Activated effector memory CD4-positive, alpha-beta T cell treated with anti-CD3 and anti-CD28 coated beads, Interleukin-2, amount 50 U/mL, for 16 hours (primary cell): ENCODE data around the gene LPO.
A peak's percentile ranks its signal among the peaks of the same experiment; 100 is the strongest.

Experiments
- DNase-seq: peaks from one replicate; pipeline ENCODE4 v3.0.0-alpha.2; 2020

LPO gene

DNA sequence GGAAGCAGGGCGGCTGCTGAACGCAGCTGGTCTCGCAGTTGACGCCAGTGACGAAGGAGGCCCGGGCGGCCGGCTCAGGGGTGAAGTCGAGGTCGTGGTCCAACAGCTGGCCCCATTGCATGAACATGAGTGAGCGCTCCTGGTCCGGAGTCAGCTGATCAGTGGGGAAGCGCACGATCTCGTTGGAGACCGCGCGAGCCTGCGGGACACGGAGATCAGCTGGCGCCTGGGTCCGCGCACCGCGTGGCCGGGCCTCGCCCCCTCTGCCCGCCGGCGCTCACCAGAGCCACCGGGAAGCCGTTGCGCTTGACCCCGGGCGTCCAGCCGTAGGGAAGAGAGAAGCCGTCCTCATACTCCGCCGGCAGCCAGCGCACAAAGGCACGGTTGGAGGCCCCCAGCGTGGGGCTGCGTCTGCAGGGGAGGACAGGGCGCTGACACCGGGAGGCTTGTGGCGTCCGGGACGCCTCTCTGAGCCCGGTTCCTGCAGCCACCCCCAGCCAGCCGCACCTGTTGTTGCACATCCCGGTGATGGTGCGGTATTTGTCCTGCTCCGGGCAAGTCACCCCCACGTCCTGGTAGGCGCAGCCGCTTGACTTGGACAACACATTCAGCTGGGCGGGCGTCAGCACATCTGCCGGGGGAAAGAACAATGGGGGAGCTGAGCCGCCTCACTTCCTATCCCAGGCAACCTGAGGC lies 40.8 kb downstream of the LPO start:
- DNase-seq = no peak

DNA sequence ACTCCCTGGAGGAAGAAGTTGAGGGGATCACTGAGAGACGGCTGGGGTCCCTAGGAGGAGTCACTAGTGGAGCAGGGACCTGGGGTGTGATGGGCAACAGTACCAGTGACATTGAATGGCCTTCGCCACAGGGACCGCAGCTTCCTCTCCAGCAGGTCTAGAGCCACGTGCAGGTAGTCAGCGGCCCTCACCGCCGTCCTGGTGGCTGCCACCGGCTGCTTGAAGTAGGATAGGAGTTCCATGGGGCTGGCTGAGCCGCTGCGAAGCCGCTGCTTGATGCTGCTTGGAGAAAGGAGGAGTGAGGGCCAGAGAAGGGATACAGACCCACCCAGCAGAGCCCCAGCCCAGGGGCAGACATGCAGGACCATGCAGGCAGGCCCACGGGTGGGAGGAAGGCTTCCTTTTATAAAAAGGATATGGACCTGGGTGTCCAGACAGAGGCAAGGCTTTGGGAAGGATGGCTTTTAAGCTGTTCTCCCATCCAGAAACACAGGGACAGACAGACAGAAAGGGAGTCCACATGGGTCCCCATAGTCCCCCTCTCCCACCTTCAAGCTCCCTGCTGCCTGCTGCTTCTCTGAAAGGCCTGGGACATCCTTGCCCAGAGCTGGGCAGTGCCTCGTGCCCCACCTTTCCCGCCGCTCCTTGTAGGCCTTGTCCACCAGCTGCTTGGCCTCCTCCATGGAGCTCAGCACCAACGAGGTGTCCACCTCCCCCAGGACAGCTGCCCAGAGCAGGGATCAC lies 41.5 kb downstream of the LPO start:
- DNase-seq = no peak

DNA sequence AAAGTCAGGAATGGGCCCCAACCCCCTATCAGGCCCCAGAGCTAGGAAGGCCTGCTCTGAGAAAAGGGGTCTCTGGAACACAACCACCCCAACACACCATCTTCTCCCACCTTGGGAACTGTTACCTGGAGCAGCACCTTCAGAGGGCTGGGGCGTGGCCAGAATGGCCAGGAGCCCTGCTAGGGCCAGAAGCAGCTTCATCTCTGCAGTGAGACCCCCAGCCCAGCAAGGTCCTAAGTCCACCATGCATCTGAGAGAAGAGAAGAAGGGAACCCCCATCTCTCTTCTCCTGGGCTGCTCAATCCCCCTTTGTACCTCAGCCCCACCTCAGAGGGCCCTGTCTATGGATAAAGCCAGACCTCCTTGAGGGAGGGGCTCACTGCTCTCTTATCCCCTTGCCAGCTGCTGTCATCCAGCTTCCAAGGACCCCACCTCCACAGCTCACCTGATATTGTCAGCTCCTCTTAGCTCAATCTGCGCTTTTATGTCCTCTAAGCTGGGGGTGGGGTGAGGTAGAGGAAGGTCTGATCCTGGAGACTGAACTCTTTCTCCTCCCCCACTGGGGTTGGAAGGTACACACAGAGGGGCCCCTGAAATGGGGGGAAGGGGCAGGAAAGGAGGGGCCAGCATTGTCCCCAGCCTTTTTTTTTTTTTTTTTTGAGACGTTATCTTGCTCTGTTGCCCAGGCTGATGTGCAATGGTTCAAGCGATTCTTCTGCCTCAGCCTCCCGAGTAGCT lies 42.3 kb downstream of the LPO start, which contains the start of gene MPO:
Gene MPO, minus strand, starts transcription at position 456 of the 738 bp plus-strand sequence. Its CDS starts 177 bp downstream, at position 279.
- no peak for DNase-seq

DNA sequence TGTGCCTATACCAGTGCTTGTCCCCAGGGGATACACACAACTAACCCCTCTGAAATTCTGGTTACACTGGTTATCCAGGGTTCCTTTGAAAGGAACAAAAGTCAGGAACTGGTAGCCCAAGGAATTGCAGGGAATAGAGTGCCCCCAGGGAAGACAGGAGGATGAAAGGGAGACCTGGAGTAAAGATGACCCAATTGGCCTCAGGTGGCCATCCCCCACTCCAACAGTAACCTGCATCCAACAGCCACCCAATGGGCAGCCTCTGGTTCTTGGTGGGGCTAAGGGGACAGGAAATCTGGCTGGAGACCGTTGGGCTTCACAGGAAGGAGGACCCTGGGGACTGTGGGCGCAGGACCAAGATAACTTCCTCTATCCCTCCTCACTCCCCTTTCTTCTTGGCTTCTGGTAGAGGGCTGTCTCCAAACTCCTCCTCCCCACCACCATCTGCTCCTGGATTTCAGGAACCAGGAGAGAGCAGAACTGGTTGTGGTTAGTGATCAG lies 43.2 kb downstream of the LPO start:
- DNase-seq = no peak

DNA sequence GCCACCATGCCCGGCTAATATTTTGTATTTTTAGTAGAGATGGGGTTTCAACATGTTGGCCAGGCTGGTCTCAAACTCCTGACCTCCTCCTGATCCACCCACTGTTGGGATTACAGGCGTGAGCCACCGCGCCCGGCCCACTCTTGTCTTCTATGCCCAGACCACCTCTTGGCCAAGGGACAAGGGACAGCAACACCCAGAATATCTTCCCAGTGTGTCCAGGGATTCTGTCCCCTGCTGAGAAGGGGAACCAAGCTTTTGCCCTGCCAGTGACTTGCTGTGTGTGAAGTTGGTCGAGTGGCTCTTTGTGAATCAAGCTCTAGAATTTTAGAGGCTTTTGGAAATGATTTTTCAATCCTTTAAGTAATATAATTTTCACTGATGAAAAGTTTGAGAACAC lies 44.1 kb downstream of the LPO start:
- no peak for DNase-seq

DNA sequence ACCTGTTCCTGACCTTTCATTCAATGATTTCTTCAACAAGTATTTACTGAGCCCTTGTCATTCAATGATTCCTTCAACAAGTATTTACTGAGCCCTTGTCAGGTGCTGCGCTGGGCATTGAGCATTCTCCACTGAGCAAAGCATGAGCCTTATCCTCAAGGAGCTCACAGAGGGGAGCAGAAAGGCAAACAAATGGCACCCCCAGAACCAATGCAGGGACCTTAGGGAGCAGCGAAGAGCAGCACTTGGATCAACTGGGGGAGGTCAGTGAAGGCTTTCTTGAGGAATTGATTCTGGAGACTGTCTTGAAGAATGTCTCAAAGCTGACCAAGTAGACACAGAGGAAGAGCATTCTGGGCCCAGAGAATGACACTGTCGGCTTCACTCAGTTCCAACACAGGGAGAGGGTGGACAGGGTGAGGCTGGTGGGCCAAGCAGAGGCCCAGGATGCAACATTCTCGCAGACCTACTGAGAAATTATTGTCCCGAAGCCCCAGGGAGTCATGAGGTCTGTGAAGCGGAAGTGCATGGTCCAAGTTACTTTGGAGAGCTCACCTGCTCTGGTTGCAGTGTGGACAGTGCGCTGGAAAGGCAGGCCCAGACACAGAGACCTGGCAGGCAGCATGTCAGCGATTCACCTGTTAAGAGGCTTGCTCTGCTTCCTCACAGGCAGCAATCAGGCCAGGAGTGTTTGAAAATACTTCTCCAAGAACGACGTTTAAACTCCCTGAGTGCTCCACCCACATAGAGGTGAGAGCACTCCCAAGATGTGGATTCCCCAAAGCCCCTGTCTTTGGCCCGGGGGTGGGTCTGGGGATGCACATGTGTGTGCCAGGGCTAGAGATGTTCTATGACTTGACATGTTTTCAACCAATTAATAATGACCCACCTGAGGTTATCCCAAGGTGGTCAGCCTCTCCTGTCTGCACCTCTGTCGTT lies 45.6 kb downstream of the LPO start:
- DNase-seq = no peak

DNA sequence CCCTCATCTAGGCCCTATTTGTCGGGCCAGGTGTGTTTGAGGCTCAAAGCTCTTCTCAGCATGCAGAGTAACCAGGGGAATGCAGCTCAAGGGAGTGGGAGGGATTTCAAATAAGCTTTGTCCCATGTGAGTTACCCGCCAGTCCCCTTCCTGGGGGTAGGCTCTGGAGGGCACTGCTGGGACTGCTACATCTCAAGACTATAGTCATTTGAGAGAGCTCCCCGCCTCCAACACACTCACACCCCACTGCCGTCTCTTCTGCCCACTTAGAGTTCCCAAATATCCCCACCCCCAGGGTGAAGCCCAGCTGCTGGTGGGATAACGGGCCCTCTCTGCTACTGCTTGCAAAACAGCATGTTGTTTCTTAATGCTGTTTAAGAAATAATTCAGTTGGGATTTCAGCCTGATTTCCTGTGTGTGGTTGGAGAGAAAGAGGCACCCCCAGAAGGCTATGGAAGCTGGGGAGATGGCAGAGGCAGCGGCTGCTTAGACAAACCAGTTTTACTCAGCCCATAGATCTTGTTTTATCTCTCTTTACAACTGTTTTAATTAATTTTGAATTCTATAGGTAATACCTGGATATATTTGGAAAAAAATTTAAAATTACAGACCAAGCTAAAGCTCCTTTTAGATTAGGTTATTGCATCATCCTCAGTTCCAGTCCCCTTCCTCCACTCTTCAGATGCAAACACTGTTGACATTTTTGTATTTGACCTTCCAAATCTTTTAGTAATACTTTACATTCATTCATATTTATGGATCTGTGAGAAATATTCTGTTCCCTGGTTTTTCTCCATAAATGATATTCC lies 46.4 kb downstream of the LPO start:
- no peak for DNase-seq

DNA sequence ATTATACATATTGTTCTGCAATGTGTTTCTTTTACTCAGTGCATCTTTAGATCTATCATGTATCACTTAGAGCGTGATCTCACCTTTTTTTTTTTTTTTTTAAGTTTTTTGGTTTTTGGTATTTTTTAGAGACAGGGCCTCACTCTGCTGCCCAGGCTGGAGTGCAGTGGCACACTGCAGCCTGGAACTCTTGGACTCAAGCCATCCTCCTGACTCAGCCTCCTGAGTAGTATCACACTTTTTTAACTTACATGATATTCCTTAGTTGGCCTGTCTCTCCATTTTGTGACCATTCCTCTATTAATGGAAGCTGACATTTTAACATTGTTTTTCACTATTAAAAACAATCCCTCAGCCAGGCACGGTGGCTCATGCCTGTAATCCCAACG lies 47.0 kb downstream of the LPO start:
- DNase-seq = no peak

DNA sequence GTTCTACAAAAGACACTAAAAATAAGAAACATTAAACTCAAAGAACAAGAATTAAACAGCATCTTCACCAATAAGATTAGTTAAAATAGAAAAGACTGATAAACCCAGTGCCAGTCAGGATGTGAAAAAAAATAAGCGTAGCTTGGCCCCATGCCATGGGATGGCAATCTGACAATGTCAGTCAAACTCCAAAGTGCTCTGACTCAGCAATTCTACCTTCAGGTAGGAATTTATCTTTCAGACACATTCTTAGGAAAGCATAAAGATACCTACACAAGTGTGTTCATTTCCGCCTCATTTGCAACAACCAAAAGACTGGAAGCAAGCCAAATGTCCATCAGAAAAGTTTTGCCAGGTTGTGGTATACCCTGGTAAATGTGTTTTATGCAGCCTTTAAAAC lies 51.5 kb downstream of the LPO start:
- DNase-seq = no peak

DNA sequence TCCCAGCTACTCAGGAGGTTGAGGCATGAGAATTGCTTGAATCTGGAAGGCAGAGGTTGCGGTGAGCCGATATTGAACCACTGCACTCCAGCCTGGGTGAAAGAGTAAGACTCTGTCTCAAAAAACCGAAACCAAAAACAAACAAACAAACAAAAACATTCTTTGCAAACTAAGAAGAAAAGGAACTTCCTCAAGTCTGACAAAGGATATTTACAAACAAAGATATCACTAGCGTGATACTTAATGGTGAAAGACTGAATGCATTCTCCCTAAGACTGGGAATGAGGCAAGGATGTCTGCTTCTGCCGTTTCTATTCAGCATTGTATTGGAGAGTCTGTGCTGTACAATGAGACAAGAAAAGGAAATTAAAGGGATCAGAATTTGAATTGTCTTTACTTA lies 52.9 kb downstream of the LPO start:
- no peak for DNase-seq

DNA sequence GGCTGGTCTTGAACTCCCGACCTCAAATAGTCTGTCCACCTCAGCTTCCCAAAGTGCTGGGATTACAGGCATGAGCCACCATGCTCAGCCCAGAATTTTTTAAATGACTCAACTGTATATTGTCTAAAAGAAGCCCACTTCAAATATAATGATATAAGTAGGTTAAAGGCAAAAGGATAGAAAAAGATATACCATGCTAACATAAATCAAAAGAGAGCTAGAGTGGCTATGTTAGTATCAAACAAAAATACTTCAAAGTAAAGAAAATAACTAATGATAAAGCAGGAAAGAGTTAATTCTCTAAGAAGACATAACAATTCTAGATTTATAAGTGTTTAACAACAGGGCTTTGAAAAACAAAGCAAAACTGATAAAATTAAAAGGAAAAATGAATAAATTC lies 55.6 kb downstream of the LPO start:
- no peak for DNase-seq

DNA sequence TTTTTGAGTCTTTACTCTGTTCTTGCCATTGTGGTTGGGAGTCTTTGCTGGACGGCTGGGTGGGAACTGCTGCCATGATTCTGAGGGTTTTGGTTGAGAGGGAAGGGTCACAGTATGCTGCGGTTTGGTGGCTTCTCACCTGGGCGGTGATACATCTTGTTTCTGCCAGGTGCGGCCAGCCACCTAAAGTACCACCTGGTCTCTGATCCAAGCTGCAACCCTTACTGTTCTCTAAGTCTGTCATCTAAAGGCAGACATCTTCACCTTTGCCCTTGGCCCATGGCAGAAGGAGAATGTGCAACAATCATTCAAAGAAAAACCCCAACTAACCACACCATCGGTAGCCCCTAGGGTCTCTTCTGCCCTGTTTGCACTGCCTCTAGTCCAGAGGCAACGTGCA lies 62.0 kb downstream of the LPO start:
- no peak for DNase-seq

DNA sequence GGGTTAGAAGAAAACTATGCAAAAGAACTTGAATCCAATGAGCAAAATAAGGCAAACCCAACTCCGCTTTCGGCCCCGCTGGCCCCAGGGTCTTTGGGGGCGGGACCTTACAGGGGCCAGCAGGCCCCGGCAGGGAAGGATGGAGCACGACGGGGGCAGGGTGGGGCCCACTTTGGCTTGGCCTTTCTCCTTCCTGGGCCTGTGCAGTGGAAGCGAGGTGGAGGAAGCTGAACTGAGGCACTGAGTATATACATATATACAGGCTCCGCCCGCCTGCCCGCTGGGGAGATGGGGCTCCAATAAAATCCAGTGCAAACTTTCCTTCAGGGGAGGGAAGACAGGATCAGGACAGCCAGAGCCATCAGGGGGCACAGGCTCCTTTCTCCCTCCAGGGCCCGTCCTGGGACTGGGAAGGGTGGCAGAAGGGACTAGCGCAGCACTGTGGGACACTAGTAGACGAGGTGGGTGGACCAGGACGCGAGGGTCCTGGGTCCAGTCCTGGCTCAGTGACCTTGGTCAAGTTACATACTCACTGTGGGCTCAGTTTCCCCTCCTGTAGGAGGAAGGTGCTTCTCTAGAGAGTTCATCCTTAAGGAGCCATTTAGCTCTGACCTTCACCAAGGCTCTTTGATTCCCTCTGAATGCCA lies 63.2 kb downstream of the LPO start:
- no peak for DNase-seq

DNA sequence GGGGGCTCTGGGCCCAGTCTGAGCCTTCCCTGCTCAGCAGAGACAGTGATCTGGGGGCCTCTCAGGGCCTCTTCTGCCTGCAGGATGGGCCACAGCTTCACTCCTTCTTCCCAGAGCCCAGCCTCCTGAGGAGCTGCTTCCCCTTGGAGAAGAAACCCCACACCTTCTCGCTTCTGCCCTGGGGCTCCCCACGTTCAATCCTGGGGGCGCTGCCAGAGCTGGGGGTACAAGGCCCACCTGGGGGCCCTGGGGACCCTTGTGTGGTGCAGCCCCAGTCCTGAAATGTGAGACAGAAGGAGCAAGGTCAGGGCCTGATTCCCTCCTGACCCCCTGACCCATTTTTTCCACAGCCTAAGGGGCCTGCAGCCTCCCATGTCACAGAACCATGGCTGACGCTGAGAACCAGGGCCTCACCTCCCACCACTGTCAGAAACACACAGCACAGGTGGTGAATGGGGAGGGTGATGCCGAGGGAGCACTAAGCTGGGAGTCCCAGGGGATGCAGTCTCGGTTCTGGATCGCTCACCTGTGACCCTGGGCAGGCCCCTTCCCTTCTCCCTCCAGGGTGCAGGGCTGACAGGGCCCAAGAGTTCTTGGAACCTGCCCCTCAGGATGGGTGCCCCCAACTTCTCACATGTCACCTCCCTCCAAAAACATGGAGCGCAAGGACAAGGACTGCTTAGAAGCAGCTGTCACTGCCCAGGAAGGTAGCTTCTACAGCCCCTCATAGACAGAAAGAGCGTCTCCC lies 64.0 kb downstream of the LPO start:
- DNase-seq = no peak

DNA sequence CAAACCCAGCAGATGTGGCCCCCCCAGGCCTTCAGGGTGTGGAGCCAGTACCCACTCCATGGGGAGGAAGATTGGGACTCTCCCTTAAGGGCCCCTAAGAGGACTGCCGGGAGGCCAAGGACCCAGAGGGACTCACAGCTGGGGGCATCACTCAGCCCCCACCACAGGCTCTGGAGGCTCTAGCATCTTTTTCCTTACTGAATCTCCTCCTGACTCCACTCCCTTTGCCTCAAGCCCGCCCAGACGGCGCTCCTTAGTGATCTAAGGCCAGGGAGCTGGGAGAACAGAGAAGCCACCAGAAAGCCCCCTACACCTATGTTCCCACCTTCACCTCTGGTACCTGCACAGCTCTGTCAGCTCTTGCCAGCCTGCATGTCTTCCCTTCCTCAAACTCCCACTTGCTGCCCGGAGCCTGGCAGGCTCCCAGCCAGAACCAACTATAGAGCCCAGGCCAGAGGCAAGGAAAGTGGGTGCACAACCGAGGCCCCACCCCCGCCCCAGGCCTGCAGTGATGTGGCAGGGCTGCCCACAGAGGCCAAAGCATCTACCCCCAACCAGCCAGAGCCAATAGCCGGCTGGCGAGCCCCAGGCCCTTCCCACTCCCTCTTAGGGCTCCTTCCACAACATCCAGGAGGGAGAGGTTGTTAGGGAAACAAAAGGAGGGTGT lies 64.7 kb downstream of the LPO start:
- peak; percentile 57 for DNase-seq

DNA sequence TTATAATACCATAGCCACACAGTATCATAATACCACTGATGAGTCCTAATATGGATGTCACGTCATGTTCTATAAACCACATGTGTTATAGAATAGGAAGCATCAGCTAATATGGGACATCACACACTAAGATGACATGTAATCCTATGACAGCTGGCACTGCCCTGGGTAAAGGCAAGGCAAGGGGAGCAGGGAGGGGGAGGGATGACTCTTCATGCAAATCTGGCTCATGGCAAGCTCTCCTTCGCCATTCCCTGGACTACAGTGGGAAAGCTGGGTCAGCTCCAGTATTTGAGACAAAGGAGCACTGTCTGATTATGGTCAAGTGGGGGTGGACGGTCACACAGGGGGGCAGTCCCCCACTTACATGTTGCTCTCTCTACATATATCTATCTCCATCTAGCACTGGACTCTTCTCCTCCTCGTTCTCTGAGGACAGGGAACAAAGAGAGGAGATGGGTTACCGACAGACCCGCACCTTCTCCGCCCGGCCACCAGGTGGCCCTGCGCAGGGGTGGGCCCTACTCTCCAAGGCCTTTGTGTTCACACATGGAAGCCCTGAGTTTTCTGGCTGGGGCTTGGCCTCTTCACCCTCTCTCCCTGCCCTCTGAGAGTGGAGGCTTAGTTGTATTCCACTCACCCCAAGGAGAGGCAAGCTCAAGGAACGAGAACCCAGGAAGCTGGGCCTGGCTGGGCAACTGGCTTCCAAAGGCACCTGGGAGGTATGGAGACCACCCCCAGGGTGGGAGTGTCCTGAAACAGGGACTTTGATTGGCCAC lies 65.8 kb downstream of the LPO start:
- DNase-seq = peak; percentile 84

DNA sequence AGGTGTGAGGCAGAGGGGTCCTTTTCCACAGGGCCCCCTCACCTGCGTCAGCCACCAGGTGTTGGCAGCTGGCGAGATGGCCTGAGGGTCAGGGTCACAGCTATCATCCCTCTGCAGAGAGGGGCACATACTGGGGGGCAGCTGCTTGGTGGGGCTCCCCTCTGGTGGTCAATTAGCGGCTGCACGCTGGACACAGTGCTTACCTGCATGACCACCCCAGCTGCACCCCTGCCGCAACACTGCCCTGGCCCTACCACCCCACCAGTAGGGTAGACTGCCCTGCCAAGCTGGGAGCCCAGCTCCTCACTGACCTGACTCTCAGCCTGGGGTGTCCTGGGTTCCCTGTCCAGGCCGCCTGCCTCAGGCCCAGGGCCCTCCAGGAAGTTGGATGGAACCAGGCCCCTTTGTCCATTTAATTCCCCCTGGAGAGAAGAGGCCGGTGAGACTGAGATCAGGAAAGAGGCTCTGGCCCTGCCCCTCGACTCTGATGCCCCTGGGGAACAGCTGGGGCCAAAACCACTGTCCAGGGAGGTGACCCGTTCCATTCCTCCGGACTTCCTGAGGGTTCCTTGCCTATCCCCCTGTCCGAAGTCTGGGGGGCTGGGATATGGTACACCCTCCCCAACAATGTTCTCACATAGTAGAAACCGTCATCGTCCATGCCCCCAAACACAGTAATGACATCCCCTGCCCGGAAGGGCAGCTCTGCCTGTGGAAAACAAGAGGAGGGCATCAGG lies 66.5 kb downstream of the LPO start:
- DNase-seq = no peak

DNA sequence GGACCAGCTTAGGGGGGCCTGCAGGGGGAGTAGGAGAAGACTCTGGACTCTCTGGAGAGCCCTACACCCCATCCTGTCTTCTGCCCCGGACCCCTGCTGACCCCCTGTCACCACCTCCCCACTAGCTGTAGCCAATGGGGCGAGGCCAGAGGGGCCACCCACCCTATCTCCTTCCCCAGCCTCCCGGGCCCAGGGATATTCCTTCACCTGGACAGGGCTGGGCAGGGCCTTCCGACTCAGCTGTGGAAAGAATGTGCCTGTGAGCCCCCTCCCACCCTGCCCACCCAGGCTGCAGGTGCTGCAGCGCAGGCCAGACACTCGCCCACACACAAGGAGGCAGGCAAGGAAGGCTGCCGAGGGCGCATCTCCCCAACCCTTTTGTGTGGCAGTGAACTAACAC lies 67.2 kb downstream of the LPO start:
- DNase-seq = no peak
